A549 (cell line): Measurements from ENCODE around the gene AMOTL1. TPM values are rescaled to one million over a fixed set of nuclear protein-coding genes. Genes with fewer than 3 reads are reported as not detected.

Experiments
- ATAC-seq, 2 experiments: fragments of 200-7000 bp in 1 of 2; fragments of >200 bp in 1 of 2; cut with Nextera tagmentation in 1 of 2; cut with Tn5 transposase in 1 of 2; 3 replicates each; pipeline versions ENCODE4 v1.8.0 to v1.9.1; 2018 to 2020; ENCODE audit warnings: mild to moderate bottlenecking in 1 of 2, moderate library complexity in 1 of 2
- CTCF ChIA-PET: fragments of 300-600 bp; sonication (Branson Sonifier 250); formaldehyde crosslinking; extraction: SDS; loops from one replicate; lab custom pipeline; 2021; ENCODE audit warnings: antibody characterized with exemption, inconsistent platforms; lab: Yijun Ruan, JAX
- POLR2A ChIA-PET: fragments of 350-600 bp; formaldehyde crosslinking; extraction: SDS; loops from one replicate; lab custom pipeline; 2021; ENCODE audit warnings: antibody characterized with exemption, inconsistent platforms; lab: Yijun Ruan, JAX
- DNase-seq, 2 experiments: peaks; one replicate each; pipeline versions ENCODE4 v3.0.0 to v3.0.0-alpha.2; 2011 to 2016; ENCODE audit warnings: low read depth in 1 of 2, low spot score in 1 of 2
- FAIRE-seq: peaks from 2 replicates; lab custom pipeline; 2011; peaks lifted over from hg19 to GRCh38; lab: Jason Lieb, UNC
- H3K27ac ChIP-seq, 2 experiments: fragments of >200 bp; sonication (Bioruptor Twin); formaldehyde crosslinking; 3 replicates each; pipeline ENCODE4 v1.5.1; 2016 to 2017
- H3K4me1 ChIP-seq: fragments of >200 bp; sonication (Bioruptor Twin); formaldehyde crosslinking; 3 replicates; pipeline ENCODE4 v1.6.1; 2016
- H3K4me2 ChIP-seq: fragments of >200 bp; sonication (Bioruptor Twin); formaldehyde crosslinking; 3 replicates; pipeline ENCODE4 v1.6.1; 2016
- H3K4me3 ChIP-seq: fragments of >200 bp; sonication (Bioruptor Twin); formaldehyde crosslinking; 3 replicates; pipeline ENCODE4 v1.5.1; 2016
- H3K9me3 ChIP-seq: fragments of >200 bp; sonication (Bioruptor Twin); formaldehyde crosslinking; 3 replicates; pipeline ENCODE4 v1.6.1; 2016
- CBX2 ChIP-seq: fragments of 200-600 bp; sonication (generic); IDR thresholded peaks from 2 replicates; pipeline ENCODE4 v1.6.1; 2016; ENCODE audit warnings: low read depth, mild to moderate bottlenecking, borderline replicate concordance
- CHD2 ChIP-seq: fragments of 150-350 bp; IDR thresholded peaks from 2 replicates; pipeline ENCODE4 v1.6.1; 2014; ENCODE audit warnings: low read length; ENCODE audit not compliant: partially characterized antibody
- EHF ChIP-seq: fragments of 250-450 bp; sonication (Bioruptor Pico); IDR thresholded peaks from 2 replicates; pipeline ENCODE4 v1.5.0; 2020; ENCODE audit warnings: mild to moderate bottlenecking
- FOSL2 ChIP-seq, 2 experiments: fragments of 450-650 bp in 1 of 2; fragments of >200 bp in 1 of 2; sonication (Bioruptor Twin) in 1 of 2; formaldehyde crosslinking; IDR thresholded peaks; 2 replicates each; pipeline versions ENCODE4 v1.5.0 to v1.6.1; 2016 to 2020; ENCODE audit warnings: mild to moderate bottlenecking in 1 of 2, moderate library complexity in 1 of 2
- HDAC2 ChIP-seq: fragments of 200-600 bp; sonication (generic); IDR thresholded peaks from 2 replicates; pipeline ENCODE4 v1.6.1; 2016
- HOXB5 ChIP-seq: fragments of 250-450 bp; sonication (Bioruptor Pico); IDR thresholded peaks from 2 replicates; pipeline ENCODE4 v1.5.0; 2020; ENCODE audit warnings: mild to moderate bottlenecking, moderate library complexity
- JUNB ChIP-seq: fragments of >200 bp; sonication (Bioruptor Twin); formaldehyde crosslinking; IDR thresholded peaks from 2 replicates; pipeline ENCODE4 v1.6.1; 2016
- NFE2L2 ChIP-seq: fragments of 150-350 bp; conservative IDR thresholded peaks from 2 replicates; pipeline ENCODE4 v1.6.1; 2014; ENCODE audit warnings: low read length
- RFX5 ChIP-seq: fragments of 450-650 bp; IDR thresholded peaks from 2 replicates; pipeline ENCODE4 v1.7.1; 2014; ENCODE audit warnings: antibody characterized with exemption, mild to moderate bottlenecking, moderate library complexity
- RNF2 ChIP-seq: fragments of 200-600 bp; sonication (generic); IDR thresholded peaks from 2 replicates; pipeline ENCODE4 v1.6.1; 2016; ENCODE audit warnings: low read depth, mild to moderate bottlenecking, antibody characterized with exemption, moderate library complexity, borderline replicate concordance
- SMC3 ChIP-seq: fragments of >200 bp; sonication (Bioruptor Twin); formaldehyde crosslinking; IDR thresholded peaks from 3 replicates; pipeline ENCODE4 v1.6.1; 2018; ENCODE audit warnings: inconsistent platforms
- SREBF2 ChIP-seq: fragments of 450-650 bp; IDR thresholded peaks from 2 replicates; pipeline ENCODE4 v1.6.1; 2014; ENCODE audit warnings: mild to moderate bottlenecking, moderate library complexity
- ZFP36 ChIP-seq: fragments of 450-650 bp; IDR thresholded peaks from 2 replicates; pipeline ENCODE4 v1.6.1; 2014; ENCODE audit warnings: borderline replicate concordance; ENCODE audit not compliant: partially characterized antibody
- WGBS: methylation state at CpG from one replicate; pipeline ENCODE4 v1.1.6; 2017; ENCODE audit errors: missing lambda C conversion rate; 5-methylcytosine and 5-hydroxymethylcytosine counted together
- polyA plus RNA-seq, 4 experiments: library from polyadenylated mRNA; depleted of rRNA in 3 of 4; stranded (reverse); fragments of >200 nt; fragmentation: RNase III in 1 of 4; extraction: RNeasy Plus Mini Kit Qiagen cat#74134 plus additional on column Dnase treatment in 1 of 4; gene quantifications; 2 replicates in 3 of 4; 3 replicates in 1 of 4; pipeline ENCODE4 v1.2.3, GENCODE V29; 2011 to 2017
- TF ChIP-seq, protein P1 (sequence below): IDR thresholded peaks from 2 replicates; pipeline ENCODE4 v1.6.1; 2012
- TF ChIP-seq, protein P2 (sequence below): IDR thresholded peaks from 2 replicates; pipeline ENCODE4 v1.6.1; 2012; ENCODE audit warnings: low read depth, borderline replicate concordance
- TF ChIP-seq, protein P3 (sequence below): fragments of 200-600 bp; sonication (generic); IDR thresholded peaks from 2 replicates; pipeline ENCODE4 v1.6.1; 2016; ENCODE audit warnings: antibody characterized with exemption, mild to moderate bottlenecking, moderate library complexity
- TF ChIP-seq, protein P4 (sequence below): fragments of >200 bp; sonication (Bioruptor Twin); formaldehyde crosslinking; IDR thresholded peaks from 3 replicates; pipeline ENCODE4 v1.6.1; 2016

The AMOTL1 gene
- polyA plus RNA-seq, 2 of the 4 experiments (the other 2 are of a cell fraction) = 3.9 to 12.2 TPM

DNA sequence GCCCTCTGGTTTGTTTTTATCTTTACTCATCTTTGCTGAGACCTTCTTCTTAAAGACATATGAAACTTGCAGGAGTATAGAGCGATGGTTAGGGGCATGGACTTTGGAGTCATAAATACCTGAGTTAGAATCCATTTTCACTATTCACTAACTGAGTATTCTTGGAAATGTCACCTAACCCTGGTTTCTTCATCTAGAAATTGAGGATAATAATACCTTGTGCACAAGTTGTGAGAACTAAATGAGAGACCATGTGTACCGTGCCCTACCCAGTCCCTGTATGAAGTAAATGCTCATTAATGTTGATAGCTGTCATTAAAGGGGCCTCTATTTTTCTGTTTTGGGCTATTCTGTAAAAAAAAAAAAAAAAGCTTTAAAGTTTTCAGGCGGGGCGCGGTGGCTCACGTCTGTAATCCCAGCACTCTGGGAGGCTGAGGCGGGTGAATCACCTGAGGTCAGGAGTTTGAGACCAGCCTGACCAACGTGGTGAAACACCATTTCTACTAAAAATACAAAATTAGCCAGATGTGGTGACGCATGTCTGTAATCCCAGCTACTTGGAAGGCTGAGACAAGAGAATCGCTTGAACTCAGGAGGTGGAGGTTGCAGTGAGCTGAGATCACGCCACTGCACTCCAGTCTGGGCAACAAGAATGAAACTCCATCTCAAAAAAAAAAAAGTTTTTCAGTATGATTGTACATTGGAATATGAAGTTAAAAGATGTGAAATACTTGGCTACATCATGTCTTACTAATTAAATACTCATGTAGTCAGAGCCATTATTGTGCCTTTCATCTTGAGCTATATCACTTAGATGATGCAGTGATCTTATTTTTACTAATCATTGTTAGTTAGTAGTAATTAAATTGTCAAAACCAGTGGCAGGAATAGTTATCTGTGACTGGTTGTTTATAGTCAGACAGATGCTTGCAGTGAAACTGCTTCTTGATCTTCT lies 95.0 kb downstream of the AMOTL1 start:
- no peak for ATAC-seq
- Histone ChIP-seq H3K9me3 (no peaks in the 10 kb centered on the region), H3K4me3 (no peak overlapping the region), H3K4me1 (no peaks in the 10 kb centered on the region), H3K27ac (no peak overlapping the region)
- no peak for DNase-seq
- FAIRE-seq = no peak
- CTCF ChIA-PET = interaction anchor here (0.6 to 1.3 kb wide), 3 partner anchors 11 to 77 kb away, joined by 3 to 4 read pairs (median 4); no protein-coding TSS in a partner anchor
- no peak for TF ChIP-seq CHD2
- TF ChIP-seq, protein P1, sequence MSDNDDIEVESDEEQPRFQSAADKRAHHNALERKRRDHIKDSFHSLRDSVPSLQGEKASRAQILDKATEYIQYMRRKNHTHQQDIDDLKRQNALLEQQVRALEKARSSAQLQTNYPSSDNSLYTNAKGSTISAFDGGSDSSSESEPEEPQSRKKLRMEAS = no peak
- TF ChIP-seq FOSL2 (IDR thresholded peaks at IDR 0.05) = no peak
- no peak for TF ChIP-seq FOSL2 (CRISPR knock-in tag; IDR thresholded peaks at IDR 0.05)
- TF ChIP-seq EHF (CRISPR knock-in tag) = no peak
- no peak for TF ChIP-seq CBX2
- no peak for TF ChIP-seq JUNB
- TF ChIP-seq RFX5 = no peak
- TF ChIP-seq, protein P2, sequence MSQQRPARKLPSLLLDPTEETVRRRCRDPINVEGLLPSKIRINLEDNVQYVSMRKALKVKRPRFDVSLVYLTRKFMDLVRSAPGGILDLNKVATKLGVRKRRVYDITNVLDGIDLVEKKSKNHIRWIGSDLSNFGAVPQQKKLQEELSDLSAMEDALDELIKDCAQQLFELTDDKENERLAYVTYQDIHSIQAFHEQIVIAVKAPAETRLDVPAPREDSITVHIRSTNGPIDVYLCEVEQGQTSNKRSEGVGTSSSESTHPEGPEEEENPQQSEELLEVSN = no peak
- no peak for TF ChIP-seq ZFP36
- TF ChIP-seq, protein P3, sequence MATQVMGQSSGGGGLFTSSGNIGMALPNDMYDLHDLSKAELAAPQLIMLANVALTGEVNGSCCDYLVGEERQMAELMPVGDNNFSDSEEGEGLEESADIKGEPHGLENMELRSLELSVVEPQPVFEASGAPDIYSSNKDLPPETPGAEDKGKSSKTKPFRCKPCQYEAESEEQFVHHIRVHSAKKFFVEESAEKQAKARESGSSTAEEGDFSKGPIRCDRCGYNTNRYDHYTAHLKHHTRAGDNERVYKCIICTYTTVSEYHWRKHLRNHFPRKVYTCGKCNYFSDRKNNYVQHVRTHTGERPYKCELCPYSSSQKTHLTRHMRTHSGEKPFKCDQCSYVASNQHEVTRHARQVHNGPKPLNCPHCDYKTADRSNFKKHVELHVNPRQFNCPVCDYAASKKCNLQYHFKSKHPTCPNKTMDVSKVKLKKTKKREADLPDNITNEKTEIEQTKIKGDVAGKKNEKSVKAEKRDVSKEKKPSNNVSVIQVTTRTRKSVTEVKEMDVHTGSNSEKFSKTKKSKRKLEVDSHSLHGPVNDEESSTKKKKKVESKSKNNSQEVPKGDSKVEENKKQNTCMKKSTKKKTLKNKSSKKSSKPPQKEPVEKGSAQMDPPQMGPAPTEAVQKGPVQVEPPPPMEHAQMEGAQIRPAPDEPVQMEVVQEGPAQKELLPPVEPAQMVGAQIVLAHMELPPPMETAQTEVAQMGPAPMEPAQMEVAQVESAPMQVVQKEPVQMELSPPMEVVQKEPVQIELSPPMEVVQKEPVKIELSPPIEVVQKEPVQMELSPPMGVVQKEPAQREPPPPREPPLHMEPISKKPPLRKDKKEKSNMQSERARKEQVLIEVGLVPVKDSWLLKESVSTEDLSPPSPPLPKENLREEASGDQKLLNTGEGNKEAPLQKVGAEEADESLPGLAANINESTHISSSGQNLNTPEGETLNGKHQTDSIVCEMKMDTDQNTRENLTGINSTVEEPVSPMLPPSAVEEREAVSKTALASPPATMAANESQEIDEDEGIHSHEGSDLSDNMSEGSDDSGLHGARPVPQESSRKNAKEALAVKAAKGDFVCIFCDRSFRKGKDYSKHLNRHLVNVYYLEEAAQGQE = no peak
- TF ChIP-seq, all 56 proteins: peak for 0
- WGBS = 86% methylated on average over 11 of the region's 11 CpGs
- POLR2A ChIA-PET = no interaction called here
- no peak overlapping the region for H3K4me2 ChIP-seq

- CTCF ChIA-PET = interaction anchor here (1.3 kb wide), 1 partner anchor 78 kb away, joined by 3 read pairs; no protein-coding TSS in a partner anchor
- Histone ChIP-seq H3K4me1 (no peaks in the 10 kb centered on the region), H3K4me2 (no peak overlapping the region), H3K9me3 (no peaks in the 10 kb centered on the region), H3K4me3 (no peak overlapping the region), H3K27ac (no peak overlapping the region)
- no peak for ATAC-seq
- 91% methylated on average over 11 of the region's 11 CpGs for WGBS
- no peak for DNase-seq
- POLR2A ChIA-PET = no interaction called here
- no peak for TF ChIP-seq SMC3
- TF ChIP-seq, protein P4, sequence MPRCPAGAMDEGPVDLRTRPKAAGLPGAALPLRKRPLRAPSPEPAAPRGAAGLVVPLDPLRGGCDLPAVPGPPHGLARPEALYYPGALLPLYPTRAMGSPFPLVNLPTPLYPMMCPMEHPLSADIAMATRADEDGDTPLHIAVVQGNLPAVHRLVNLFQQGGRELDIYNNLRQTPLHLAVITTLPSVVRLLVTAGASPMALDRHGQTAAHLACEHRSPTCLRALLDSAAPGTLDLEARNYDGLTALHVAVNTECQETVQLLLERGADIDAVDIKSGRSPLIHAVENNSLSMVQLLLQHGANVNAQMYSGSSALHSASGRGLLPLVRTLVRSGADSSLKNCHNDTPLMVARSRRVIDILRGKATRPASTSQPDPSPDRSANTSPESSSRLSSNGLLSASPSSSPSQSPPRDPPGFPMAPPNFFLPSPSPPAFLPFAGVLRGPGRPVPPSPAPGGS = no peak
- no peak for TF ChIP-seq RFX5
- TF ChIP-seq NFE2L2 = no peak
- TF ChIP-seq SREBF2 = no peak
- no peak for TF ChIP-seq HOXB5 (CRISPR knock-in tag)
- no peak for TF ChIP-seq RNF2
- no peak for TF ChIP-seq HDAC2
- FAIRE-seq = no peak
Measured at GRCh38 chr11:94864506-94865045, 96.4 kb downstream of the AMOTL1 start.
